Measurements from ENCODE around the gene TMEM18.
"Not testable (repeated sequence)": the region's sequence is repeated elsewhere in the genome, so short reads cannot be mapped to it uniquely, and the experiment has no call there.

Gene TMEM18

GRCh38 chr2:677056-677958, at the start of gene TMEM18:
Gene TMEM18, minus strand, starts transcription at chr2:677406. Its CDS starts 61 bp downstream, at chr2:677345.
- DNase-seq = peak; percentile 95

GRCh38 chr2:726169-726568, 49.0 kb upstream of the TMEM18 start:
- DNase-seq = no peak

DNA sequence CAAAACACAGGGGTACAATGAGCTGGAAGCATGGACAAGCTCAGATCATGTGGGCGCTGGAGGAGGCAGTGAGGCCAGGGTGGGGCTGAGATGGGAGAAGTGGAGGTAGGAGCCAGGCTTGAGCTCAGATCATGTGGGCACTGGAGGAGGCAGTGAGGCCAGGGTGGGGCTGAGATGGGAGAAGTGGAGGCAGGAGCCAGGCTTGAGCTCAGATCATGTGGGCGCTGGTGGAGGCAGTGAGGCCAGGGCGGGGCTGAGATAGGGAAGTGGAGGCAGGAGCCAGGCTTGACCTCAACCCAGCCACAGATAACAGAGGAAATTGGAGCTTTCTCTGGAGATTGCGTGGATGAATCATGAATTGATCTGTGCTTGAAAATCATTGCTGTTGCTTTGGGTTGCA, 48.3 kb upstream of the TMEM18 start:
- no peak for DNase-seq

DNA sequence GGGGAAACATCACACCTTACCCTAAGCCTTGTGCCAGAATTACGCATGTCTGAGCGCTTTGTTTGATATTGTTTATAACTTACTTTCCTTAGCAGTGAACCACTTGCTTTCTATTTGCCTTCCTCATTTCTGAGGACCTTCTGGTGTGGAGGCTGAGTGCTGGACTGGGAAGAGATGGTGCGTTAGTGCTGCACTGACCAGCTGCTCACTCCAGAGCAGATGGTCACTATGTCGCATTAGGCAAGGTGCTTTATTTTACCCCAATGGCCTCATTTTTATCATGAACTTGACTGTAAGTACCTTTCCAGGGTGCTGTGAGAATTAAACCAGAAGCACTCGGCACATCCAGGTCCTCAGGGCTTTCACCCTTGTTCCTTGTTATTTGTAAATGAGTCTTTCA, 46.6 kb upstream of the TMEM18 start:
- DNase-seq = no peak

GRCh38 chr2:720842-721241, 43.6 kb upstream of the TMEM18 start:
- DNase-seq = no peak

GRCh38 chr2:719734-720133, 42.5 kb upstream of the TMEM18 start:
- DNase-seq = no peak

GRCh38 chr2:719191-719590, 42.0 kb upstream of the TMEM18 start:
- DNase-seq = no peak

DNA sequence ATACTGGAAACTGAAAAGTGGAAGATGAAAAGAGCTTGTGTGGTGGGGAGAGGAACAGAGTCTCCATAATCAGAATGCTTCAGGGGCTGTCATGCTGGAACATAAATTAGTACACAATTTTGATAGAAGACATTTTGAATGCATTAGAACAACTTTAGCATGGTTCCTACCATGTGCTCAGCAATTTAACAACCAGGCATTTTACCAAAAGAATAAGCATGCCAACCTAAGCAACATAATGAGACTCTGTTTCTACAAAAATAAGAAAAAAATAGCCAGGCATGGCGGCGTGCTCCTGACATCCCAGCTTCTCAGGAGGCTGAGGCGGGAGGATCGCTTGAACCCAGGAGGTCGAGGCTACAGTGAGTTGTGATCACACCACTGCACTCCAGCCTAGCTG, 40.5 kb upstream of the TMEM18 start:
- no peak for DNase-seq

- no peak for DNase-seq
Measured at GRCh38 chr2:715854-716560, 38.8 kb upstream of the TMEM18 start.

DNA sequence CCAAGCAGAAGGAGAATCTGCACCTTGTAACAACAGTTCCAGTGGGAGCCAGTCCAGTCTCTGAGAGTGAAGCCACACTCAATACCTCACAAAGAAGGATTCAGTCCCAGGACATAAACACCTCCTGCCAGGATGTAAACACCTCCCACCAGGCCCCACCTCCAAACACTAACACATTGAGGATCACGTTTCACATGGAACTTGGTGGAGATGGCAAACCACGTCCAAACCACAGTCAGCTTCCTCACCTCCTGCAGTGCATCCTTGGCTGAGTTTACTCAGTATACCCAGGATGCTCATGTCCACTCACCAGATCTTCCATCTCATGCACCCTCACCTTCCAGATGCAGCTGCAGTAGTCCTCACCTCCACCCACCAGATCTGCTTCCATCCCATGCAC, 37.8 kb upstream of the TMEM18 start:
- no peak for DNase-seq

DNA sequence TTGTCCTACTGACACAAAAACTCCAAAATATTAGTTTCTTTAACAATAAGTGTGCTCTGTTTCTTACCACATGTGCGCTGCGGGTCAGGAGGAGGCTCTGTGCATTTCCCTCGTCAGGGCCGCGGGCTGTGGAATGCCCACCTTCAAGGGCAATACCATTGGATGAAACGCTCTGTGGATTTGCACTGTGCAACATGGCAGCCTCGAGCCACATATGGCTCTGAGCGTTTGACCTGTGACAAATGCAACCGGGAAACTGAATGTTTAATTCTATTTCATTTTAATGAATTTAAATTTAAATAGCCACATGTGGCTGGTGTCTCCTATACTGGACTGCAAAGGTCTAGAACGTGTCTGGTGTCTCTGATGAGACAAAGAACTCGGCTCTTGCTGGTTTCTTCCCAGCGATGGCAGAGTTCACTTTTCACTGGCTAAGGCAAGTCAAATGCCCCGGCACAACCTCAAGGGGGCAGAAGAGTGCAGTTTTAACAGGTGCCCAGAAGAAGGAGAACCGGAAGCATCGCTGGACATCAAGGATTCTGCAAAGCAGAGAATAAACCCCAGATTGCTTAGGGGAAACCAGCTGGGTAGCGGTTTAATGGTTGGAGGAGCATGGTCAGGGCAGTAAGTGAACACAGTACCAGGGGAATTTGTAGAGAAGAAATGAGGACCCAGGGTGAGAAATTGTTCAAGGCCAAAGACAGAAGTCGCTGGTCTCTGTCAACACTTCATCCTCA, 37.0 kb upstream of the TMEM18 start:
- DNase-seq = no peak

- DNase-seq = no peak
Measured at GRCh38 chr2:710867-711665, 33.9 kb upstream of the TMEM18 start.

- DNase-seq = no peak
Measured at GRCh38 chr2:709138-709765, 32.0 kb upstream of the TMEM18 start.

DNA sequence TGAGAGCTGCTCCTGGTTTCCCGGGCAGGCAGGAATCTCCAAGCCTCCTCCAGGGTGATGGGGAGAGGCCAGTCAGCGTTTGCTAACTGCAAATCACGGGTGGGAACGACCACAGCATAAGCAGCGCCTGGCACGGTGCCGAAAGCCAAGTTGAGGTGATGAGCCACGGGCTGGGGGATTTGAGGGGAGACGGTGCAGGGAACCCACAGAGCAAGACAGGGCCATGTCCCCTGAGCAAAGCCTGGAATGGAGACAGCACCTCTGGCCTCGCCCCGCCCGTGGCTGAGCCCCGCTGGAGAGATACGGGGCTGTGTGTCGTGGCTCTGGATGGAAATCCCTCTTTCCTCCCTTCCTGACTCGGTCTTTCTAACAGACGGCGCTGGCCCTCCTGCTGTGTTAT, 31.5 kb upstream of the TMEM18 start:
- no peak for DNase-seq

DNA sequence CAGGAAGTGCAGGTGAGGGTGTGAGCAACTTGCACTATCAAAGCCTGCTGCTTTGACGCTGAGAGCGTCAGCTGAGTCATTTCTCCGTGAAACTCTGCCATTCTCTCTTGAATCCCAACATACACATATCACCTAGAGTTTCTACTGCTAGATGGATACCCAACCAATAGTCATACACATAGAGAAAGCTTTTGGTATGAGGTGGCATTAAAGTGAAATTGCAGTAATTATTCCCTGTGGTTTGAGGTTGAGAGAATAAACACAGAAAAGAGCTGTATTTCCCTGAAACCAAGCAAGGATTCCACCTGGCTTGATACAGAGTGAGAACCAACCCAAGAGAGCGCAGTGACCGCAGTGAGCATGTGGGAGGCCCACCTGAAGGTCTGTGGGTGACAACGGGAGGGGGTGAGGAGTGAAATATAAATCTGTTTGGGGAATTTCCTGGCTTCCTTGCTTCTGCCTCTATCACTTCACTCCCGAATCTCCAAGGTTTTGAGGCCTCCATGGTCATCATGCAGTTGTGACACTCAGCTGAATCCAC, 28.8 kb upstream of the TMEM18 start:
- DNase-seq = no peak

DNA sequence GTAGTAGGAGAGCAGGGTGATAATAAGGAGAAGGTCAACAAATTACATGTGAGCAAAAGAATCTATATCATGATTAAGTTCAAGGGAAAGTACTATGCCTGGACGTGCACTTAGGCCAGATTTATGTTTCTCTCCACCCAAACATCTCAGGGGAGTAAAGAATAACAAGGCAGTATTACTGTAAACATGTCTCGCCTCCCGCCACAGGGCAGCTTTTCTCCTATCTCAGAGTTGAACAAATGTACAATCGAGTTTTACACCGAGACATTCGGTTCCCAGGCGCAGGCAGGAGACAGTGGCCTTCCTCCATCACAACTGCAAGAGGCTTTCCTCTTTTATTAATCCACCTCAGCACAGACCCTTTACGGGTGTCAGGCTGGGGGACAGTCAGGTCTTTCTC, 25.6 kb upstream of the TMEM18 start:
- not testable (repeated sequence) for DNase-seq

DNA sequence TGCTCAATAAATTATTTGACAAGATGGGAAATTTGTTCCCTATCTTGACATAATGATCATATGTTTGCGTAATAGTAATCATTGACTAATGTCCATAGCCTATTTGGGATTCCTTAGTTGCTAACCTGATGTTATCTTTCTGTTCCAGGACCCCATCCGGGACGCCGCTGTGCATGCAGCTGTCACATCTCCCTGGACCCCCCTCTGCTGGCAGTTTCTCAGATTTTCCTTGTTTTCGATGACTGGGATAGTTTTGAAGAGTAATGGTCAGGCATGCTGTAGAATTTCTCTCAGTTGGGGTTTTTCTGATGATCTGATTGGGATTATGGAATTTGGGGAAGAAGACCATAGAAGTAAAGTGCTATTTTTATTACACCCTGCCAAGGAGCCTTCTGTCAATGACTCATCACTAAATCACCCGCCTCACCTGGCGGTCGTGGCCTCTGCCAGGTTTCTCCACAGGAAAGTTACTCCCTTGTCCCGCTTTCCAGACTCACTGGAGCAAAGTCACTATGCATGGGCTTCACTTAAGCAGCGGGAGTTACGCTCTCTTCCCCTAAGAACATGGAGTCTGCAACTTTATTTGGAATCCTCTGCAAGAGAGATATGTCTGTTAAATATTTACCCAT, 19.9 kb upstream of the TMEM18 start:
- DNase-seq = no peak

DNA sequence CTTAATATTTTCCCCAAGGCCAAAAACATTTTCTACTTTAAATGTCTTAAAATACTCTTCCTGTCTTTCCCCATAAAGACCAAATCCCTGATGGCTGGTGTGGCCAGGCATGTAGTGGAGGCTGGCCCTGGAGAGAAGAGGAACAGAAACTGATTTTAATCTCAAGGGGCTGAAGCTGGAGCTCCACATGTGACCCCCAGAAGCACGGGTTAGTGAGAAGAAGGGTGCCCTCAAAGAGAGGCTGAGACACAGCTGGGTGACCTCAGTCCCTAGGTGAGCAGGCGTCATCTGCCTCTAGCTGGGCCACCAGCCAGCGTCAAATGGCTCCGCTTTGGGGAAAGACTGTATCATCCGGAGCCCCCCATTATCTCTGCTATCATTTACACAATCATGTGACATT, 19.3 kb upstream of the TMEM18 start:
- no peak for DNase-seq

- no peak for DNase-seq
Measured at GRCh38 chr2:694906-695510, 17.8 kb upstream of the TMEM18 start.

DNA sequence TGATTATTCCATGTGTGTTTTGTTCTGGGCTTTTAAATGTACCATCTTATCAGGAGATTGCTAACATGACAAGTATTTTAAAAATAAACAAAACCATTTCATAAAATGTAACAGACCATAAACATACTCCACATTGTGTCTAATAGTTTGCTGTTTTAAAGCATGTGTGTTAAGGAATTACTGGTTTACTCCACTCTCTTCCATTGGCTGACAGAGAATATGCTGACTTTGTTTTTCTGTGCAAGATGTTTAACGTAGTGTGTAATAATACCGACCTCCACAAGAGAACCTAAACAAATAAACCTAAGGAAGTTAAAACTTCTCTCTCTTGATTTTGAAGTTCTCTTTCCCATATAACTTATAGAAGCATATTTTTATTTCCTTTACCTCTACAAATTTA, 17.0 kb upstream of the TMEM18 start:
- DNase-seq = no peak

DNA sequence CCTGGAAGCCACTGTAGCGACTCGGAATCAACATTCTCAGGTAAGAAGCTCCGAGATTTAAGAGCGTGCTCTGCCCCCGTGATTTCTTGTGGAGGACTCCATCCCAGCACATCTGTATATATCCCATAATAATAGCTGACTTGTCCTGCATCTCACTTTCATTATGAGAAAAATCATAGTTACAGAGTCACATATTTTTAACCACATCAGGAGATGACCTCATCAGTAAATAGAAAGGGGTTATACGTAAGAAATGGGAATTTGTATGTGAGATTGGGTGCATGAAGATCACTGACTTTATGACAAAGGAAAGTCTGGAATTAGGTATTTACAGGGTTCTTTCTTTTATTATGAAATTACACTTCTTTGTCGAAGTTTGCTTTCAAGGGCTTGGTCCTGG, 16.4 kb upstream of the TMEM18 start:
- DNase-seq = no peak
